HTR-8/SVneo (cell line): ENCODE results near the gene SPG7.
A peak's percentile ranks its signal among the peaks of the same experiment; 100 is the strongest.

ENCODE experiments used
- DNase-seq: peaks from one replicate; pipeline ENCODE4 v3.0.0; 2011; ENCODE audit warnings: low spot score, mixed read lengths; ENCODE audit not compliant: insufficient read length
- FAIRE-seq: peaks from 2 replicates; lab custom pipeline; 2011; peaks lifted over from hg19 to GRCh38; lab: Jason Lieb, UNC

SPG7 gene

GRCh38 chr16:89545044-89545830 lies 37.0 kb downstream of the SPG7 start:
- DNase-seq (no peak), FAIRE-seq (no peak)

GRCh38 chr16:89545831-89546574 lies 37.8 kb downstream of the SPG7 start:
- no peak for DNase-seq
- no peak for FAIRE-seq

GRCh38 chr16:89546781-89547180 lies 38.6 kb downstream of the SPG7 start:
- FAIRE-seq (no peak), DNase-seq (no peak)

- DNase-seq (no peak), FAIRE-seq (no peak)
Measured at GRCh38 chr16:89547291-89547690, 39.1 kb downstream of the SPG7 start.

GRCh38 chr16:89547860-89548259 lies 39.7 kb downstream of the SPG7 start:
- DNase-seq (no peak), FAIRE-seq (no peak)

GRCh38 chr16:89548344-89549006 lies 40.3 kb downstream of the SPG7 start:
- DNase-seq = no peak
- FAIRE-seq = no peak

- FAIRE-seq = no peak
- no peak for DNase-seq
Measured at GRCh38 chr16:89549007-89549700, 41.0 kb downstream of the SPG7 start.

GRCh38 chr16:89550421-89551007 lies 42.3 kb downstream of the SPG7 start:
- no peak for FAIRE-seq

GRCh38 chr16:89552329-89552728 lies 44.1 kb downstream of the SPG7 start:
- no peak for FAIRE-seq
- DNase-seq = no peak

More at GRCh38 chr16:89550421-89551007, 42.3 kb downstream of the SPG7 start:
- no peak for DNase-seq

GRCh38 chr16:89552913-89553312 lies 44.7 kb downstream of the SPG7 start:
- DNase-seq (no peak), FAIRE-seq (no peak)

GRCh38 chr16:89553733-89554132 lies 45.5 kb downstream of the SPG7 start:
- no peak for DNase-seq
- no peak for FAIRE-seq

GRCh38 chr16:89554343-89554742 lies 46.1 kb downstream of the SPG7 start:
- FAIRE-seq (no peak), DNase-seq (no peak)

- FAIRE-seq = no peak
- DNase-seq = no peak
Measured at GRCh38 chr16:89555265-89555664, 47.1 kb downstream of the SPG7 start.

GRCh38 chr16:89555780-89556179 lies 47.6 kb downstream of the SPG7 start:
- DNase-seq (no peak), FAIRE-seq (no peak)

- no peak for FAIRE-seq
- DNase-seq = peak; percentile 71
Measured at GRCh38 chr16:89556750-89557689, 48.8 kb downstream of the SPG7 start.

- no peak for FAIRE-seq
- DNase-seq = no peak
Measured at GRCh38 chr16:89557690-89558490, 49.7 kb downstream of the SPG7 start.

GRCh38 chr16:89560378-89561141 lies 52.4 kb downstream of the SPG7 start, which contains the start of gene RPL13:
TSS of gene RPL13 (plus strand) at chr16:89560682. CDS start at chr16:89560960, 278 bp downstream.
- DNase-seq (peak; percentile 96), FAIRE-seq (no peak)
